ENCODE measurements around the gene TRUB2. TPM values are rescaled to one million over a fixed set of nuclear protein-coding genes. Genes with fewer than 3 reads are reported as not detected.

Gene TRUB2
- total RNA-seq, 1 experiment from 2014 or later = 33.2 TPM

GRCh38 chr9:128257907-128258306 is 64.3 kb downstream of the TRUB2 start (continued):
- TF ChIP-seq FOXK1 (CRISPR knock-in tag; IDR thresholded peaks at IDR 0.05) (no peak), IRF1 (CRISPR knock-in tag; IDR thresholded peaks at IDR 0.05) (no peak), ZNF232 (CRISPR knock-in tag; IDR thresholded peaks at IDR 0.05) (no peak), E2F5 (CRISPR knock-in tag; IDR thresholded peaks at IDR 0.05) (no peak), IRF2 (CRISPR knock-in tag; IDR thresholded peaks at IDR 0.05; ENCODE audit: borderline replicate concordance, low read depth) (no peak), ATF2 (CRISPR knock-in tag; IDR thresholded peaks at IDR 0.05; ENCODE audit: borderline replicate concordance, low read depth) (no peak), HMGXB4 (CRISPR knock-in tag; IDR thresholded peaks at IDR 0.05) (no peak), SOX15 (CRISPR knock-in tag; IDR thresholded peaks at IDR 0.05) (no peak), AFF4 (CRISPR knock-in tag; IDR thresholded peaks at IDR 0.05; ENCODE audit: borderline replicate concordance) (no peak)

GRCh38 chr9:128257086-128257825 is 65.0 kb downstream of the TRUB2 start:
- no peak overlapping the region for H3K4me3 Mint-ChIP-seq
- no peaks in the 10 kb centered on the region for H3K9me3 Mint-ChIP-seq
- ChIA-PET POLR2A (no interaction called here), CTCF (interaction anchor here (1.1 kb wide), 1 partner anchor 132 kb away, joined by 4 read pairs; no protein-coding TSS in a partner anchor)
- no peak overlapping the region; the same call in 1 of the 2 replicates for H3K27ac Mint-ChIP-seq
- peaks cover 24% of the 10 kb centered on the region for H3K4me1 Mint-ChIP-seq
- DNase-seq (ENCODE audit: low spot score) (no peak), ATAC-seq (no peak)
- TF ChIP-seq RORB (CRISPR knock-in tag; IDR thresholded peaks at IDR 0.05) = no peak
- TF ChIP-seq NFYB (CRISPR knock-in tag; conservative IDR thresholded peaks at IDR 0.05; ENCODE audit: low read depth) = no peak
- TF ChIP-seq TP53 (CRISPR knock-in tag; IDR thresholded peaks at IDR 0.05) = no peak
- TF ChIP-seq ESRRA (CRISPR knock-in tag; IDR thresholded peaks at IDR 0.05; ENCODE audit: borderline replicate concordance) = no peak
- no peak for TF ChIP-seq KAT7 (CRISPR knock-in tag; IDR thresholded peaks at IDR 0.05; ENCODE audit: borderline replicate concordance)
- no peak for TF ChIP-seq ZNF263 (CRISPR knock-in tag; IDR thresholded peaks at IDR 0.05; ENCODE audit: low read depth)
- no peaks in the 10 kb centered on the region for H3K27me3 Mint-ChIP-seq (ENCODE audit: low read depth)
- H3K36me3 Mint-ChIP-seq = peaks cover 26% of the 10 kb centered on the region

Other genes starting within 250 kb of the TRUB2 start
- 96.2 to 118 TPM (median 98.4 TPM) in 3 replicates for gene PTGES2, start 194.7 kb downstream of the TRUB2 start, total RNA-seq (2021)
- gene LCN2, start 173.0 kb downstream of the TRUB2 start, total RNA-seq (2021) = 1.0 to 3.0 TPM (median 1.3 TPM) in 3 replicates
- 77.1 to 86.9 TPM (median 86.6 TPM) in 3 replicates for gene BBLN, start 162.2 kb downstream of the TRUB2 start, total RNA-seq (2021)
- 86.1 to 90.6 TPM (median 90.2 TPM) in 3 replicates for gene CIZ1, start 130.9 kb downstream of the TRUB2 start, total RNA-seq (2021)
- gene DNM1, start 119.1 kb downstream of the TRUB2 start, total RNA-seq (2021) = 79.0 to 105 TPM (median 92.4 TPM) in 3 replicates
- gene GOLGA2, start 46.4 kb downstream of the TRUB2 start, total RNA-seq (2021) = 54.7 to 66.3 TPM (median 58.8 TPM) in 3 replicates
- gene SWI5, start 46.2 kb downstream of the TRUB2 start, total RNA-seq (2021) = 26.2 to 32.0 TPM (median 31.7 TPM) in 3 replicates
- 31.3 to 45.3 TPM (median 33.6 TPM) in 3 replicates for gene COQ4, start 392 bp upstream of the TRUB2 start, total RNA-seq (2021)
- 20.8 to 23.8 TPM (median 21.2 TPM) in 3 replicates for gene SLC27A4, start 18.1 kb upstream of the TRUB2 start, total RNA-seq (2021)
- 52.0 to 67.9 TPM (median 54.3 TPM) in 3 replicates for gene URM1, start 48.9 kb upstream of the TRUB2 start, total RNA-seq (2021)
- 13.7 to 15.9 TPM (median 15.2 TPM) in 3 replicates for gene CERCAM, start 98.4 kb upstream of the TRUB2 start, total RNA-seq (2021)
- 29.3 to 31.9 TPM (median 29.9 TPM) in 3 replicates for gene ODF2, start 133.6 kb upstream of the TRUB2 start, total RNA-seq (2021)
- gene GLE1, start 182.3 kb upstream of the TRUB2 start, total RNA-seq (2021) = 19.0 to 19.7 TPM (median 19.3 TPM) in 3 replicates
- gene SPTAN1, start 230.1 kb upstream of the TRUB2 start, total RNA-seq (2021) = 213 to 255 TPM (median 224 TPM) in 3 replicates